Body of pancreas (tissue), 4 donors: Measurements from ENCODE around the gene APCDD1.

Source experiments
- CTCF ChIP-seq, 7 experiments: fragments of 450-650 bp in 4 of 7; fragments of 200-600 bp in 3 of 7; sonication (generic) in 3 of 7; IDR thresholded peaks; one replicate each; pipeline ENCODE4 v1.5.1; 2016 to 2019; ENCODE audit warnings: antibody characterized with exemption in 7 of 7
- POLR2A ChIP-seq, 3 donors: fragments of 450-650 bp; IDR thresholded peaks; one replicate each; pipeline ENCODE4 v1.6.1; 2016; ENCODE audit warnings: antibody characterized with exemption in 3 of 3, mild to moderate bottlenecking in 2 of 3

DNA sequence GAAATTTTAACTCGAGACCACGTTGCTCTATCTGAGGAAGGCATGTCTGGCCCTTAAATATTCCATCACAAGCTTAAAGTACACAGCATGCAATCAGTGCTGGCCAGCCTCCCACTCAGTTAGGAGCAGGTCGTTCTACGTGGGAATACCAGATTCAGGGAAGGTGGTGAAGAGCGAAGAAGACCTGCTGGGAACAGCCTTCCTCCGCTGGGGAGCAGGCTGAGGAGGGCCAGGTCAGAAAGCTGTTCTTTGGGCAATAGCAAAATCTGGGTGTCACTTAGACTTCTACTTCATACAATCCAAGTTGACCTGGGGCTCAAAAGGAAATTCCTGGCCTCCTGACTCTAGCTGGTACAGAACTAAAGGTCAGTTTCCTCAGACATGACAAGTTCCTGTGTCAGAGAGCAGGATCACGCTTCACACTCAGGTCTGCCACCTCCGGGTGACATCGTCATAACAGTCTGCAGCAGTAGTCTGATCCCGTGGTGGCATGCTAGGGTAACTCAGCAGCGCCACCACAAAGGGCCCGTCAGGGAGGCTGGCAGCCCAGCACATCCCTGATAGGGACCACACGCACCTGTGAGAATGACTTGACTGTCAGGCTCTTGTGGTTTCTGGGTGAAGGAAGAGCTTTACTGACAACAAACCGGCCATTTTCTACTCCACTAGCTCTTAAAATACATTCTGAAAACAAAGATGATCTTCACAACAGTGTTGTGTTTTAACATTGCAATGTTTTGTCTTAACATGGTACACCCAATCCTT lies 36.1 kb downstream of the APCDD1 start:
- TF ChIP-seq CTCF (IDR thresholded peaks at IDR 0.05) (peak in 3 of 7 experiments; percentile 24 to 30 (median 27)), POLR2A (IDR thresholded peaks at IDR 0.05) (no peak)
